GM12892 (cell line): ENCODE measurements around the gene NSD2.

Experiments used
- POLR2A ChIP-seq: IDR thresholded peaks from 2 replicates; pipeline ENCODE4 v1.6.1; 2011; ENCODE audit warnings: low read depth, low read length, control low read depth
- POLR2AphosphoS5 ChIP-seq: IDR thresholded peaks from 2 replicates; pipeline ENCODE4 v1.6.1; 2011; ENCODE audit warnings: low read depth, low read length, control low read depth

DNA sequence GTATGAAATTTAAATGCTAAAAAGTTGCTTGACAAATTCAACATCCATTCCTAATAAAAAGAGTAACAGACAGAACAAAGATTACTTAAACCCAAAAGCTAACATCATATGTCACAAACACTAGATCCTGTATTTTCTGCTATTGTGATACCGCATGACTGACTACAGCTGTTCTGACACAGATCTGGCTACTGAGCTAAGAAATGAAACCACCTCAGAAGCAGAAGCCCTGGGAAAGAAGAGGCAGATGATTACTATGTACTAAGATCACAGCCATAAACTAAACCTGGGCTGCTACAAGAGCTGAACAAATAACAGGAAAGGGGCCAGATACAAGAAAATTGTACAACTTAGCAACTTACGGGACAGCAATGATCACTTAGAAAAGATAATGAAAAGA, 24.6 kb upstream of the NSD2 start:
- no peak for TF ChIP-seq POLR2A
- no peak for TF ChIP-seq POLR2AphosphoS5
